ENCODE data around the gene TNFRSF13B.

Gene TNFRSF13B

GRCh38 chr17:16929757-16930520 is 42.0 kb downstream of the TNFRSF13B start:
- Histone ChIP-seq H3K36me3 (ENCODE audit: control insufficient read depth, insufficient read depth, low read length) (no peaks in the 10 kb centered on the region), H3K79me1 (ENCODE audit: low read length) (no peaks in the 10 kb centered on the region), H3K27ac (ENCODE audit: low read depth, low read length) (no peak overlapping the region), H2BK5ac (ENCODE audit: low read length) (no peak overlapping the region), H3K4me3 (ENCODE audit: low read length) (no peak overlapping the region), H2AK5ac (ENCODE audit: low read length) (no peak overlapping the region), H2BK15ac (replicated peaks; ENCODE audit: low read depth) (no peak overlapping the region), H4K8ac (ENCODE audit: low read depth, low read length) (no peak overlapping the region), H3K4me2 (ENCODE audit: low read length) (no peak overlapping the region), H3K4ac (ENCODE audit: low read depth, low read length) (no peak overlapping the region), H3K4me1 (ENCODE audit: control insufficient read depth, low read depth, low read length) (no peaks in the 10 kb centered on the region), H3K56ac (ENCODE audit: low read length) (no peak overlapping the region), H4K5ac (ENCODE audit: low read length) (no peak overlapping the region), H2BK120ac (ENCODE audit: low read depth, low read length) (no peak overlapping the region), H3K79me2 (ENCODE audit: control insufficient read depth, insufficient read depth, low read length) (no peaks in the 10 kb centered on the region), H3K18ac (ENCODE audit: low read length) (no peak overlapping the region), H3K23ac (ENCODE audit: low read length) (no peak overlapping the region), H3K9ac (ENCODE audit: low read length) (no peak overlapping the region), H3K27me3 (ENCODE audit: insufficient read depth, low read length, poor library complexity) (no peaks in the 10 kb centered on the region)
- no CpG with 5 or more reads among the region's 17 CpGs for WGBS (ENCODE audit: extremely low coverage, insufficient coverage, low lambda C conversion rate)
- DNase-seq = no peak

DNA sequence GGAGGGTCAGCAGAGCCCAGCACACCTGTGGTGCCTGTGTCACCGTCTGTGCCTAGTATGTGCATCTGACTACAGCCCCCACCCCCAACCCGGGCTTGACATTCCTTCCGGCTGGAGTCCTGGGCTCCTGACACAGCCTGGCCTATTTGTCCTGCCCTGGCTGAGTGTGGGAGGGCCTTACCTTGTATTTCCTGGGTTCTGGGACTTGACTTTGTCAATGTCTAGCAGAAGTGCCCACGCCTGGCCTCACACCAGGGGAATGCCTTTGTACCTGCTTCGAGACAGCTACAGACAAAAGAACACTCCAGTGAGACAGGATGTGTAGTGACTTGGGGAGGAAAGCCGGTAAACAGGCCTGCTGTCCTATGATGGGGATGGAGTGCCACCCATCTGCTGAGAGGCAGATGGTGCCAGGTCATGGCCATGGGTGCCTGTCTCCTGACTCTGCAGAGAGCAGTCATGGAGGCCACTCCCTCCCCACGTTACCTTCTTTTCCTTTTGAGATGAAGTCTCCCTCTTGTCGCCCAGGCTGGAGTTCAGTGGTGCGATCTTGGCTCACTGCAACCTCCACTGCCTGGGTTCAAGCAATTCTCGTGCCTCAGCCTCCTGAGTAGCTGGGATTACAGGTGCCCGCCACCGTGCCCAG is 42.8 kb downstream of the TNFRSF13B start:
- Histone ChIP-seq H3K18ac (ENCODE audit: low read length) (no peak overlapping the region), H3K79me1 (ENCODE audit: low read length) (no peaks in the 10 kb centered on the region), H2BK5ac (ENCODE audit: low read length) (no peak overlapping the region), H3K79me2 (ENCODE audit: control insufficient read depth, insufficient read depth, low read length) (no peaks in the 10 kb centered on the region), H3K4me1 (ENCODE audit: control insufficient read depth, low read depth, low read length) (no peaks in the 10 kb centered on the region), H3K27ac (ENCODE audit: low read depth, low read length) (no peak overlapping the region), H4K5ac (ENCODE audit: low read length) (no peak overlapping the region), H3K27me3 (ENCODE audit: insufficient read depth, low read length, poor library complexity) (no peaks in the 10 kb centered on the region), H3K4ac (ENCODE audit: low read depth, low read length) (no peak overlapping the region), H2BK15ac (replicated peaks; ENCODE audit: low read depth) (no peak overlapping the region), H3K23ac (ENCODE audit: low read length) (no peak overlapping the region), H4K8ac (ENCODE audit: low read depth, low read length) (no peak overlapping the region), H3K9ac (ENCODE audit: low read length) (no peak overlapping the region), H3K4me2 (ENCODE audit: low read length) (no peak overlapping the region), H2AK5ac (ENCODE audit: low read length) (no peak overlapping the region), H3K36me3 (ENCODE audit: control insufficient read depth, insufficient read depth, low read length) (no peaks in the 10 kb centered on the region), H2BK120ac (ENCODE audit: low read depth, low read length) (no peak overlapping the region), H3K56ac (ENCODE audit: low read length) (no peak overlapping the region), H3K4me3 (ENCODE audit: low read length) (no peak overlapping the region)
- DNase-seq = no peak
- no CpG with 5 or more reads among the region's 12 CpGs for WGBS (ENCODE audit: extremely low coverage, insufficient coverage, low lambda C conversion rate)

DNA sequence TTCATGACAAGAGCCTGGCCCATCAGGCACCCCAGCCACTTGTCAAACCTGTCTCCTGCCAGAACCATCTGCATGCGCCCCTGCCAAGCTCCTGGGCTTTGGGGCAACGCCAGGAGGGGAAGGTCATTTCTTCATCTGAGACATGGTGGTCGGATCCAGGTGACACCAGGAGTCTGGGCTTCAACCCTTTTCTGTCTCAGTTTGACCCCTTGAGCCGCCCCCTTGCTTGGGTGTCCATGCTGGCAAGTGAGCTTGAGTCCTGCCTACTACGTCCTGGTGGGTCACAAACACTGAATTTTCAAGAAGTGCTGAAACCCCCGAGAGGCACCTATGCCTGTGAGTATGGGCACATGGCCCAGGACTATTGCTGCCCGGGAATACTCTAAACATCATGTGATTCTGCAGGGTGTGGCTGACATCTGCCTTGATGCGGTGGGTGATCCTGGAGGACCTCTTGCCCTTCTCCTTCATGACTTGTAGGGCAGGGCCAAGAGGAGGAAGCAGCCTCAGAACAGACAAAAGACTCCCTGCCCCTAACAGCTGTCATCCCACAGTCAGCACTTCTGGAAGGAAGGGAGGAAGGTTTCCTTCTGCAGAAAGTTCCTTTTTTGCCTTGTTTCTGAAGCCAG is 43.4 kb downstream of the TNFRSF13B start:
- H3K79me2 ChIP-seq (ENCODE audit: control insufficient read depth, insufficient read depth, low read length) = no peaks in the 10 kb centered on the region
- no peak overlapping the region for H4K5ac ChIP-seq (ENCODE audit: low read length)
- H3K27me3 ChIP-seq (ENCODE audit: insufficient read depth, low read length, poor library complexity) = no peaks in the 10 kb centered on the region
- H3K36me3 ChIP-seq (ENCODE audit: control insufficient read depth, insufficient read depth, low read length) = no peaks in the 10 kb centered on the region
- H3K79me1 ChIP-seq (ENCODE audit: low read length) = no peaks in the 10 kb centered on the region
- no peak overlapping the region for H2BK5ac ChIP-seq (ENCODE audit: low read length)
- H3K4ac ChIP-seq (ENCODE audit: low read depth, low read length) = no peak overlapping the region
- H3K23ac ChIP-seq (ENCODE audit: low read length) = no peak overlapping the region
- no peak overlapping the region for H3K4me3 ChIP-seq (ENCODE audit: low read length)
- H3K4me2 ChIP-seq (ENCODE audit: low read length) = no peak overlapping the region
- WGBS (ENCODE audit: extremely low coverage, insufficient coverage, low lambda C conversion rate) = no CpG with 5 or more reads among the region's 8 CpGs
- no peak overlapping the region for H3K56ac ChIP-seq (ENCODE audit: low read length)
- no peak overlapping the region for H2AK5ac ChIP-seq (ENCODE audit: low read length)
- no peak overlapping the region for H4K8ac ChIP-seq (ENCODE audit: low read depth, low read length)
- H3K4me1 ChIP-seq (ENCODE audit: control insufficient read depth, low read depth, low read length) = no peaks in the 10 kb centered on the region
- H3K27ac ChIP-seq (ENCODE audit: low read depth, low read length) = no peak overlapping the region
- no peak overlapping the region for H3K9ac ChIP-seq (ENCODE audit: low read length)
- DNase-seq = no peak
- no peak overlapping the region for H2BK15ac ChIP-seq (replicated peaks; ENCODE audit: low read depth)
- no peak overlapping the region for H3K18ac ChIP-seq (ENCODE audit: low read length)
- H2BK120ac ChIP-seq (ENCODE audit: low read depth, low read length) = no peak overlapping the region

GRCh38 chr17:16927641-16928321 is 44.1 kb downstream of the TNFRSF13B start:
- H3K27ac ChIP-seq (ENCODE audit: low read depth, low read length) = no peak overlapping the region
- H2BK5ac ChIP-seq (ENCODE audit: low read length) = no peak overlapping the region
- H3K56ac ChIP-seq (ENCODE audit: low read length) = no peak overlapping the region
- no peaks in the 10 kb centered on the region for H3K27me3 ChIP-seq (ENCODE audit: insufficient read depth, low read length, poor library complexity)
- H3K23ac ChIP-seq (ENCODE audit: low read length) = no peak overlapping the region
- no peak overlapping the region for H4K5ac ChIP-seq (ENCODE audit: low read length)
- H2BK15ac ChIP-seq (replicated peaks; ENCODE audit: low read depth) = no peak overlapping the region
- H3K4me3 ChIP-seq (ENCODE audit: low read length) = no peak overlapping the region
- no peak overlapping the region for H3K4ac ChIP-seq (ENCODE audit: low read depth, low read length)
- no peaks in the 10 kb centered on the region for H3K36me3 ChIP-seq (ENCODE audit: control insufficient read depth, insufficient read depth, low read length)
- H4K8ac ChIP-seq (ENCODE audit: low read depth, low read length) = no peak overlapping the region
- DNase-seq = no peak
- no peak overlapping the region for H3K9ac ChIP-seq (ENCODE audit: low read length)
- H2BK120ac ChIP-seq (ENCODE audit: low read depth, low read length) = no peak overlapping the region
- no peak overlapping the region for H2AK5ac ChIP-seq (ENCODE audit: low read length)
- H3K4me1 ChIP-seq (ENCODE audit: control insufficient read depth, low read depth, low read length) = no peaks in the 10 kb centered on the region
- H3K79me2 ChIP-seq (ENCODE audit: control insufficient read depth, insufficient read depth, low read length) = no peaks in the 10 kb centered on the region
- no peaks in the 10 kb centered on the region for H3K79me1 ChIP-seq (ENCODE audit: low read length)
- no peak overlapping the region for H3K4me2 ChIP-seq (ENCODE audit: low read length)
- H3K18ac ChIP-seq (ENCODE audit: low read length) = no peak overlapping the region
- WGBS (ENCODE audit: extremely low coverage, insufficient coverage, low lambda C conversion rate) = no CpG with 5 or more reads among the region's 18 CpGs

GRCh38 chr17:16926571-16927451 is 45.1 kb downstream of the TNFRSF13B start:
- DNase-seq = no peak
- no peak overlapping the region for H2BK120ac ChIP-seq (ENCODE audit: low read depth, low read length)
- no peaks in the 10 kb centered on the region for H3K79me1 ChIP-seq (ENCODE audit: low read length)
- no peaks in the 10 kb centered on the region for H3K4me1 ChIP-seq (ENCODE audit: control insufficient read depth, low read depth, low read length)
- H3K4ac ChIP-seq (ENCODE audit: low read depth, low read length) = no peak overlapping the region
- no peak overlapping the region for H3K4me2 ChIP-seq (ENCODE audit: low read length)
- no peak overlapping the region for H2BK5ac ChIP-seq (ENCODE audit: low read length)
- H2BK15ac ChIP-seq (replicated peaks; ENCODE audit: low read depth) = no peak overlapping the region
- no peaks in the 10 kb centered on the region for H3K36me3 ChIP-seq (ENCODE audit: control insufficient read depth, insufficient read depth, low read length)
- H4K5ac ChIP-seq (ENCODE audit: low read length) = no peak overlapping the region
- H3K27me3 ChIP-seq (ENCODE audit: insufficient read depth, low read length, poor library complexity) = no peaks in the 10 kb centered on the region
- H3K79me2 ChIP-seq (ENCODE audit: control insufficient read depth, insufficient read depth, low read length) = no peaks in the 10 kb centered on the region
- H4K8ac ChIP-seq (ENCODE audit: low read depth, low read length) = no peak overlapping the region
- no peak overlapping the region for H3K56ac ChIP-seq (ENCODE audit: low read length)
- H2AK5ac ChIP-seq (ENCODE audit: low read length) = no peak overlapping the region
- H3K4me3 ChIP-seq (ENCODE audit: low read length) = no peak overlapping the region
- H3K9ac ChIP-seq (ENCODE audit: low read length) = no peak overlapping the region
- H3K18ac ChIP-seq (ENCODE audit: low read length) = no peak overlapping the region
- no peak overlapping the region for H3K27ac ChIP-seq (ENCODE audit: low read depth, low read length)
- no peak overlapping the region for H3K23ac ChIP-seq (ENCODE audit: low read length)
- WGBS (ENCODE audit: extremely low coverage, insufficient coverage, low lambda C conversion rate) = no CpG with 5 or more reads among the region's 18 CpGs
